ENCODE results near the gene LAMC1. TPM values are rescaled to one million over a fixed set of nuclear protein-coding genes. Genes with fewer than 3 reads are reported as not detected.

LAMC1 gene
- total RNA-seq, 1 experiment from 2014 or later: 95.5 TPM

- CTCF ChIA-PET: no interaction called here
- POLR2A ChIA-PET (ENCODE audit: low non-redundant PET): no interaction called here
These were observed 87.2 kb downstream of the LAMC1 start for GRCh38 chr1:183110326-183110880.

GRCh38 chr1:183114441-183114840, 91.2 kb downstream of the LAMC1 start:
- H3K36me3 ChIP-seq (ENCODE audit: insufficient read depth, low read length, poor library complexity, severe bottlenecking): peaks cover 27% of the 10 kb centered on the region
- no peak overlapping the region for H3K4me3 ChIP-seq (ENCODE audit: low read depth, low read length, poor library complexity, severe bottlenecking)
- no TSS peak for BruUV-seq (replicated peaks)
- H3K4me1 ChIP-seq (ENCODE audit: insufficient read depth, low read length, poor library complexity, severe bottlenecking): no peaks in the 10 kb centered on the region
- H3K9me3 ChIP-seq (ENCODE audit: low read depth, low read length, poor library complexity, severe bottlenecking): no peaks in the 10 kb centered on the region
- ChIA-PET POLR2A (ENCODE audit: low non-redundant PET) (no interaction called here), CTCF (no interaction called here)
- DNase-seq (ENCODE audit: low spot score): no peak
- no peaks in the 10 kb centered on the region for H3K27me3 ChIP-seq (replicated peaks; ENCODE audit: insufficient read depth, low read depth, low read length, poor library complexity)
- no peak overlapping the region for H3K27ac ChIP-seq (ENCODE audit: low read depth, low read length, poor library complexity, severe bottlenecking)
- intact Hi-C loops (cut with micrococcal nuclease; ENCODE audit: unreplicated experiment): no loop called here
- TF ChIP-seq EZH2 (IDR thresholded peaks at IDR 0.05; ENCODE audit: borderline replicate concordance, low read depth, low read length, poor library complexity, severe bottlenecking): no peak
- TF ChIP-seq, protein P1, sequence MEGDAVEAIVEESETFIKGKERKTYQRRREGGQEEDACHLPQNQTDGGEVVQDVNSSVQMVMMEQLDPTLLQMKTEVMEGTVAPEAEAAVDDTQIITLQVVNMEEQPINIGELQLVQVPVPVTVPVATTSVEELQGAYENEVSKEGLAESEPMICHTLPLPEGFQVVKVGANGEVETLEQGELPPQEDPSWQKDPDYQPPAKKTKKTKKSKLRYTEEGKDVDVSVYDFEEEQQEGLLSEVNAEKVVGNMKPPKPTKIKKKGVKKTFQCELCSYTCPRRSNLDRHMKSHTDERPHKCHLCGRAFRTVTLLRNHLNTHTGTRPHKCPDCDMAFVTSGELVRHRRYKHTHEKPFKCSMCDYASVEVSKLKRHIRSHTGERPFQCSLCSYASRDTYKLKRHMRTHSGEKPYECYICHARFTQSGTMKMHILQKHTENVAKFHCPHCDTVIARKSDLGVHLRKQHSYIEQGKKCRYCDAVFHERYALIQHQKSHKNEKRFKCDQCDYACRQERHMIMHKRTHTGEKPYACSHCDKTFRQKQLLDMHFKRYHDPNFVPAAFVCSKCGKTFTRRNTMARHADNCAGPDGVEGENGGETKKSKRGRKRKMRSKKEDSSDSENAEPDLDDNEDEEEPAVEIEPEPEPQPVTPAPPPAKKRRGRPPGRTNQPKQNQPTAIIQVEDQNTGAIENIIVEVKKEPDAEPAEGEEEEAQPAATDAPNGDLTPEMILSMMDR (conservative IDR thresholded peaks at IDR 0.05; ENCODE audit: low read depth, low read length): no peak

More at GRCh38 chr1:183110326-183110880, 87.2 kb downstream of the LAMC1 start:
- Histone ChIP-seq H3K27ac (ENCODE audit: low read depth, low read length, poor library complexity, severe bottlenecking) (no peak overlapping the region), H3K9me3 (ENCODE audit: low read depth, low read length, poor library complexity, severe bottlenecking) (no peaks in the 10 kb centered on the region), H3K4me3 (ENCODE audit: low read depth, low read length, poor library complexity, severe bottlenecking) (no peak overlapping the region), H3K27me3 (replicated peaks; ENCODE audit: insufficient read depth, low read depth, low read length, poor library complexity) (no peaks in the 10 kb centered on the region), H3K36me3 (ENCODE audit: insufficient read depth, low read length, poor library complexity, severe bottlenecking) (peaks cover 3% of the 10 kb centered on the region), H3K4me1 (ENCODE audit: insufficient read depth, low read length, poor library complexity, severe bottlenecking) (no peaks in the 10 kb centered on the region)
- BruUV-seq (replicated peaks): no TSS peak
- intact Hi-C loops (cut with micrococcal nuclease; ENCODE audit: unreplicated experiment): no loop called here
- DNase-seq (ENCODE audit: low spot score): no peak
- TF ChIP-seq, protein P1 (conservative IDR thresholded peaks at IDR 0.05; ENCODE audit: low read depth, low read length): no peak
- TF ChIP-seq EZH2 (IDR thresholded peaks at IDR 0.05; ENCODE audit: borderline replicate concordance, low read depth, low read length, poor library complexity, severe bottlenecking): no peak

GRCh38 chr1:183116416-183116815, 93.2 kb downstream of the LAMC1 start:
- H3K27me3 ChIP-seq (replicated peaks; ENCODE audit: insufficient read depth, low read depth, low read length, poor library complexity): no peaks in the 10 kb centered on the region
- BruUV-seq (replicated peaks): no TSS peak
- no peak overlapping the region for H3K4me3 ChIP-seq (ENCODE audit: low read depth, low read length, poor library complexity, severe bottlenecking)
- CTCF ChIA-PET: no interaction called here
- POLR2A ChIA-PET (ENCODE audit: low non-redundant PET): no interaction called here
- no peak overlapping the region for H3K27ac ChIP-seq (ENCODE audit: low read depth, low read length, poor library complexity, severe bottlenecking)
- no peaks in the 10 kb centered on the region for H3K4me1 ChIP-seq (ENCODE audit: insufficient read depth, low read length, poor library complexity, severe bottlenecking)
- TF ChIP-seq, protein P1 (conservative IDR thresholded peaks at IDR 0.05; ENCODE audit: low read depth, low read length): no peak
- no peak for TF ChIP-seq EZH2 (IDR thresholded peaks at IDR 0.05; ENCODE audit: borderline replicate concordance, low read depth, low read length, poor library complexity, severe bottlenecking)
- peaks cover 27% of the 10 kb centered on the region for H3K36me3 ChIP-seq (ENCODE audit: insufficient read depth, low read length, poor library complexity, severe bottlenecking)
- intact Hi-C loops (cut with micrococcal nuclease; ENCODE audit: unreplicated experiment): no loop called here
- no peaks in the 10 kb centered on the region for H3K9me3 ChIP-seq (ENCODE audit: low read depth, low read length, poor library complexity, severe bottlenecking)
- no peak for DNase-seq (ENCODE audit: low spot score)

Data from A673 (cell line).